Measurements from ENCODE around the gene CLEC7A. TPM values are rescaled to one million over a fixed set of nuclear protein-coding genes. Genes with fewer than 3 reads are reported as not detected.

Gene CLEC7A
- total RNA-seq, 1 donor from 2014 or later, result 79.5 TPM

GRCh38 chr12:10095971-10096370 lies 34.0 kb downstream of the CLEC7A start:
- Histone ChIP-seq H3K4me1 (peaks cover 34% of the 10 kb centered on the region), H3K36me3 (no peaks in the 10 kb centered on the region), H3K27me3 (ENCODE audit: low read depth) (no peaks in the 10 kb centered on the region), H3K27ac (no peak overlapping the region), H3K9me3 (no peaks in the 10 kb centered on the region), H3K4me3 (peak overlapping the region; percentile 49)
- TF ChIP-seq CTCF (IDR thresholded peaks at IDR 0.05), result no peak
- intact Hi-C loops (cut with DNase I), result no loop called here
- ATAC-seq, result no peak
- DNase-seq, result no peak

GRCh38 chr12:10094646-10095395 lies 35.2 kb downstream of the CLEC7A start:
- DNase-seq, result no peak
- intact Hi-C loops (cut with DNase I), result no loop called here
- ATAC-seq, result peak; percentile 60 to 64
- peak overlapping the region; percentile 47 for H3K27ac ChIP-seq
- peak overlapping the region; percentile 49 for H3K4me3 ChIP-seq
- H3K27me3 ChIP-seq (ENCODE audit: low read depth), result no peaks in the 10 kb centered on the region
- H3K4me1 ChIP-seq, result peaks cover 28% of the 10 kb centered on the region
- no peak for TF ChIP-seq CTCF (IDR thresholded peaks at IDR 0.05)
- no peaks in the 10 kb centered on the region for H3K36me3 ChIP-seq
- no peaks in the 10 kb centered on the region for H3K9me3 ChIP-seq

GRCh38 chr12:10088955-10089900 lies 40.8 kb downstream of the CLEC7A start:
- intact Hi-C loops (cut with DNase I), result no loop called here
- H3K27me3 ChIP-seq (ENCODE audit: low read depth), result no peaks in the 10 kb centered on the region
- H3K9me3 ChIP-seq, result peaks cover under 1% of the 10 kb centered on the region
- no peaks in the 10 kb centered on the region for H3K36me3 ChIP-seq
- peaks cover 17% of the 10 kb centered on the region for H3K4me1 ChIP-seq
- ATAC-seq, result no peak
- H3K4me3 ChIP-seq, result peak overlapping the region; percentile 10
- H3K27ac ChIP-seq, result no peak overlapping the region
- TF ChIP-seq CTCF (IDR thresholded peaks at IDR 0.05), result no peak
- DNase-seq, result no peak

GRCh38 chr12:10088031-10088430 lies 42.0 kb downstream of the CLEC7A start:
- ATAC-seq (no peak), DNase-seq (no peak)
- Histone ChIP-seq H3K36me3 (no peaks in the 10 kb centered on the region), H3K27ac (no peak overlapping the region), H3K4me3 (no peak overlapping the region), H3K4me1 (peaks cover 9% of the 10 kb centered on the region), H3K9me3 (peaks cover 5% of the 10 kb centered on the region), H3K27me3 (ENCODE audit: low read depth) (no peaks in the 10 kb centered on the region)
- TF ChIP-seq CTCF (IDR thresholded peaks at IDR 0.05), result no peak
- intact Hi-C loops (cut with DNase I), result no loop called here

GRCh38 chr12:10086387-10086786 lies 43.6 kb downstream of the CLEC7A start:
- Histone ChIP-seq H3K4me1 (peaks cover 17% of the 10 kb centered on the region), H3K27ac (no peak overlapping the region), H3K27me3 (ENCODE audit: low read depth) (no peaks in the 10 kb centered on the region), H3K36me3 (no peaks in the 10 kb centered on the region), H3K4me3 (no peak overlapping the region), H3K9me3 (peaks cover 5% of the 10 kb centered on the region)
- intact Hi-C loops (cut with DNase I), result no loop called here
- no peak for TF ChIP-seq CTCF (IDR thresholded peaks at IDR 0.05)
- DNase-seq, result no peak
- no peak for ATAC-seq
